GM23338 (cell line): Measurements from ENCODE around the gene ERN1. TPM values are rescaled to one million over a fixed set of nuclear protein-coding genes. Genes with fewer than 3 reads are reported as not detected.

Experiments used
- ATAC-seq: fragments of 200-7000 bp; cut with Tn5 transposase; 3 replicates; pipeline ENCODE4 v1.9.1; 2020
- DNase-seq: peaks from one replicate; pipeline ENCODE4 v3.0.0-alpha.2; 2015; ENCODE audit warnings: low spot score
- H2AFZ ChIP-seq: fragments of 200-600 bp; sonication (generic); 2 replicates; pipeline ENCODE4 v1.8.0; 2016; ENCODE audit warnings: antibody characterized with exemption, mild to moderate bottlenecking, moderate library complexity
- H3F3A ChIP-seq: fragments of 200-600 bp; sonication (generic); replicated peaks from 2 replicates; pipeline ENCODE4 v1.8.0; 2017; ENCODE audit warnings: antibody characterized with exemption, mixed run types, low read depth
- H3K27ac ChIP-seq: fragments of 200-600 bp; sonication (generic); 2 replicates; pipeline ENCODE4 v1.6.1; 2016; ENCODE audit warnings: low read depth
- H3K27me3 ChIP-seq: fragments of 200-600 bp; sonication (generic); 2 replicates; pipeline ENCODE4 v1.8.0; 2016; ENCODE audit warnings: mild to moderate bottlenecking, mixed run types, moderate library complexity; ENCODE audit not compliant: insufficient read depth
- H3K36me3 ChIP-seq: fragments of 200-600 bp; sonication (generic); 2 replicates; pipeline ENCODE4 v1.8.0; 2016; ENCODE audit warnings: mild to moderate bottlenecking; ENCODE audit not compliant: insufficient read depth
- H3K4me1 ChIP-seq: fragments of 200-600 bp; sonication (generic); 2 replicates; pipeline ENCODE4 v1.8.0; 2016; ENCODE audit warnings: mild to moderate bottlenecking, moderate library complexity; ENCODE audit not compliant: insufficient read depth
- H3K4me2 ChIP-seq: fragments of 200-600 bp; sonication (generic); 2 replicates; pipeline ENCODE4 v1.7.1; 2017; ENCODE audit warnings: mixed run types
- H3K4me3 ChIP-seq: fragments of 200-600 bp; sonication (generic); 2 replicates; pipeline ENCODE4 v1.6.1; 2016; ENCODE audit warnings: mixed run types
- H3K79me2 ChIP-seq: fragments of 200-600 bp; sonication (generic); replicated peaks from 2 replicates; pipeline ENCODE4 v1.8.0; 2017; ENCODE audit warnings: mild to moderate bottlenecking; ENCODE audit not compliant: insufficient read depth
- H3K9me2 ChIP-seq: fragments of 200-600 bp; sonication (generic); 2 replicates; pipeline ENCODE4 v1.8.0; 2017; ENCODE audit not compliant: insufficient read depth
- H4K20me1 ChIP-seq: fragments of 200-600 bp; sonication (generic); replicated peaks from 2 replicates; pipeline ENCODE4 v1.8.0; 2017; ENCODE audit warnings: mild to moderate bottlenecking; ENCODE audit not compliant: insufficient read depth
- H3K27ac Mint-ChIP-seq: 2 replicates; pipeline ENCODE4 v1.8.0; 2020; ENCODE audit warnings: inconsistent platforms, mild to moderate bottlenecking, moderate library complexity, mixed read lengths
- H3K27me3 Mint-ChIP-seq: 3 replicates; pipeline ENCODE4 v1.8.0; 2022; ENCODE audit warnings: low read depth, mild to moderate bottlenecking, moderate library complexity, mixed read lengths, inconsistent platforms; ENCODE audit not compliant: insufficient read depth, poor library complexity
- H3K36me3 Mint-ChIP-seq: 3 replicates; pipeline ENCODE4 v1.8.0; 2021; ENCODE audit warnings: low read depth, mild to moderate bottlenecking, inconsistent platforms, moderate library complexity, mixed read lengths
- H3K4me1 Mint-ChIP-seq: 3 replicates; pipeline ENCODE4 v1.8.0; 2020; ENCODE audit warnings: mild to moderate bottlenecking, inconsistent platforms, mixed read lengths
- H3K4me3 Mint-ChIP-seq: 3 replicates; pipeline ENCODE4 v1.8.0; 2021; ENCODE audit warnings: moderate library complexity, mild to moderate bottlenecking, inconsistent platforms, mixed read lengths
- H3K9me3 Mint-ChIP-seq: 3 replicates; pipeline ENCODE4 v1.8.0; 2020; ENCODE audit warnings: moderate library complexity, mild to moderate bottlenecking, inconsistent platforms, mixed read lengths
- CREB1 ChIP-seq: fragments of 250-450 bp; sonication (Bioruptor Pico); IDR thresholded peaks from 2 replicates; pipeline ENCODE4 v1.5.0; 2020; ENCODE audit warnings: low read depth, mild to moderate bottlenecking, moderate library complexity
- CTCF ChIP-seq, 2 experiments: fragments of 200-600 bp in 1 of 2; sonication (generic) in 1 of 2; conservative IDR thresholded peaks; 2 replicates each; pipeline versions ENCODE4 v1.5.1 to v1.6.1; 2016 to 2017; ENCODE audit warnings: antibody characterized with exemption in 2 of 2, low read depth in 2 of 2, mild to moderate bottlenecking in 2 of 2, moderate library complexity in 1 of 2
- ZNF331 ChIP-seq: fragments of 250-450 bp; sonication (Bioruptor Pico); IDR thresholded peaks from 2 replicates; pipeline ENCODE4 v1.5.0; 2020; ENCODE audit warnings: low read depth, mild to moderate bottlenecking, moderate library complexity
- ZNF462 ChIP-seq: fragments of 250-450 bp; sonication (Bioruptor Pico); IDR thresholded peaks from 2 replicates; pipeline ENCODE4 v1.5.0; 2020; ENCODE audit warnings: mild to moderate bottlenecking, moderate library complexity
- polyA plus RNA-seq: library from polyadenylated mRNA; unstranded; fragments of >200 nt; fragmentation: Nextera tagmentation; extraction: Ambion mirVana; gene quantifications from 2 replicates; pipeline ENCODE4 v1.2.1, GENCODE V29; 2016
- total RNA-seq: library from RNA; depleted of rRNA; stranded (reverse); fragments of >200 nt; shearing (Covaris generic); gene quantifications from 2 replicates; pipeline ENCODE4 v1.2.3, GENCODE V29; 2014

Gene ERN1
- total and polyA plus RNA-seq, 2 experiments from 2014 or later: 5.9 to 7.5 TPM

- H3K4me1 ChIP-seq: no peaks in the 10 kb centered on the region; the same call in 1 of the 2 replicates
- no peaks in the 10 kb centered on the region for H3K36me3 ChIP-seq
- no peaks in the 10 kb centered on the region for H4K20me1 ChIP-seq
- Mint-ChIP-seq H3K27ac (no peak overlapping the region), H3K27me3 (peaks cover 2% of the 10 kb centered on the region), H3K4me1 (peaks cover 10% of the 10 kb centered on the region), H3K4me3 (no peak overlapping the region), H3K9me3 (peaks cover 3% of the 10 kb centered on the region; the same call in 2 of the 3 replicates), H3K36me3 (peaks cover 12% of the 10 kb centered on the region)
- no peak for DNase-seq
- H2AFZ ChIP-seq: no peak overlapping the region
- no peaks in the 10 kb centered on the region for H3K79me2 ChIP-seq
- H3K4me2 ChIP-seq: no peak overlapping the region
- H3F3A ChIP-seq: no peaks in the 10 kb centered on the region
- ATAC-seq: no peak
- no peak for TF ChIP-seq CTCF (conservative IDR thresholded peaks at IDR 0.05; ENCODE audit: low read depth in 2 of 2)
- H3K4me3 ChIP-seq: no peak overlapping the region
- no peaks in the 10 kb centered on the region for H3K27me3 ChIP-seq
- H3K9me2 ChIP-seq: no peaks in the 10 kb centered on the region
- H3K27ac ChIP-seq: no peak overlapping the region
Measured at GRCh38 chr17:64092952-64093451, 36.9 kb downstream of the ERN1 start.

- Histone ChIP-seq H3K36me3 (no peaks in the 10 kb centered on the region), H3K79me2 (no peaks in the 10 kb centered on the region), H2AFZ (no peak overlapping the region), H3F3A (no peaks in the 10 kb centered on the region), H3K27ac (no peak overlapping the region), H3K4me2 (no peak overlapping the region), H3K27me3 (no peaks in the 10 kb centered on the region), H3K4me1 (peaks cover 3% of the 10 kb centered on the region; the same call in 1 of the 2 replicates), H4K20me1 (no peaks in the 10 kb centered on the region), H3K9me2 (no peaks in the 10 kb centered on the region), H3K4me3 (no peak overlapping the region)
- peaks cover 11% of the 10 kb centered on the region for H3K36me3 Mint-ChIP-seq
- H3K9me3 Mint-ChIP-seq: peaks cover 3% of the 10 kb centered on the region; the same call in 2 of the 3 replicates
- peaks cover 12% of the 10 kb centered on the region for H3K4me1 Mint-ChIP-seq
- H3K27me3 Mint-ChIP-seq: peaks cover 2% of the 10 kb centered on the region
- H3K27ac Mint-ChIP-seq: no peak overlapping the region
- no peak for TF ChIP-seq CREB1 (CRISPR knock-in tag)
- TF ChIP-seq ZNF331 (CRISPR knock-in tag): no peak
- TF ChIP-seq ZNF462 (CRISPR knock-in tag): no peak
- ATAC-seq (no peak), DNase-seq (no peak)
- no peak overlapping the region for H3K4me3 Mint-ChIP-seq
Measured at GRCh38 chr17:64092113-64092512, 37.8 kb downstream of the ERN1 start.
